Stimulated activated CD4-positive, alpha-beta T cell treated with anti-CD3 and anti-CD28 coated beads, Interleukin-15, amount 100 ng/mL, for 1 hour (primary cell): Measurements from ENCODE around the gene GLIPR2.

Experiments used
- DNase-seq, 2 donors: peaks; one replicate each; pipeline ENCODE4 v3.0.0-alpha.2; 2020; ENCODE audit warnings: low read depth in 1 of 2, low spot score in 1 of 2

The GLIPR2 gene

DNA sequence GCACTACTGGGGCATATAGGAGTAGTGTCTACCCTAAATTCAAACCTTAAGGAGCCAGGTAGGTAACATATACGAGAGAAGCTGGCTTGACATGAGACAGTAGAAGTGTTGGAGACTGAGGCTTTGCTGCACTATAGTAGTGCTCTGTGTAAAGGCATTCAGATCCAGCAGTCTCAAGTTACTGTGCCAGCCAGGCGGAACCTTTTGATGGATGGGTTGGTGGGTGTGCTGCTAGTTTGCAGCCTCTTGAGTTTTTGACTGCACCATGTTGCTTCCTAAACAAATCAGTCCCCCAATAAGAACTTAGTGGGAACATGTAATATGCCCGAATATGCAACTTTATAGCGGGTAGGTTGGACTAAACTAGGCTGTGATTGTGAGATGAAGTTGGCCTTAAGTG is 55.7 kb downstream of the GLIPR2 start:
- DNase-seq = no peak

DNA sequence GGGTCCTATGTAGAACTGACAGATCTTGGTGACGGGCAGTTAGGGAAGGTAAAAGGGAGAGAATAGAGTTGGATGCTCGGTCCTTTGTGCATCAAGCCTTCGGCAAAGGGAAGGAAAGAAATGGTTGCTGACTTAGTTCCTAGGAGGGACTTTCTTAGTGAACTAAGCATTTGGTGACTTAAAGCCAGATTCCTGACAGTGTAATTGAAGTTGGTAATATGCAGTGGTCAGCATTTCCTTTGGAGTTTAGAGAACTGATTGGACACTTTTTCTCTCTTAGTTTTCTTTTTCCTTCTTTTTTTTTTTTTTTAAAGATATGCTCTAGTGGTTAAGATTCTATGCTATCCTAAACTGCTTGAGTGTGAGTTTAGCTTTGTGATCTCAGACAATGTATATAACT is 56.5 kb downstream of the GLIPR2 start:
- no peak for DNase-seq

DNA sequence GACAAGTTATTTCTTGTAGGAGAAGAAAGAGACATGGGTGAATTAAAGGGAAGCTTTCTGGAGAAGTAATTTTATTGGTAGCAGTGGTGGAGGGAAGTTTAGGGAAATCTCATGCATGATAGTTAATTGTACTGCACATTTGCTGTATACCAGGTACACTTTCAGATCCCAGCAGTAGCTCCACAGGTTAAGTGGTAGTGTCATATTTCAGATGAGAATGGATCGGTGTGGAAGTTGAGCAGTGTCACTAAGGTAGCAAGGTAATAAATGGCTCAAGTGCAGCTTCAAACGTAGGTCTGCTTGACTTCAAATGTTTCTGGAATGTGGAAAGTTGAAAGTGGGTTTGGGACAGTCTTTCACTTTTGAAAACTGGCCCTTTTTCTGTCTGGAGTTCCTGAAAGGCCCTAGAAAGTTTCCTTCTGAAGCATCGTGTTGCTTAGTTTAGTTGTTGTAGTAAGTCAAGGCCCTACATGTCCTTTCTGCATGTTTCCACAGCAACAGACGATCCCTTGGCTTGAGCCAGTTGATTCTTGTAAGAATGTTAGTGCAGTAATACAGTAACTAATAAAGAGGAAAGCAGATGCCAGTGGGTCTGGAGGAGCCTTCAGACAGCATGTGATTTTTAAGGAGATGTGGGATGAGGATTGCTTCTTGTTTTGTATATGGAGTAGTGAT is 57.9 kb downstream of the GLIPR2 start:
- DNase-seq = no peak

DNA sequence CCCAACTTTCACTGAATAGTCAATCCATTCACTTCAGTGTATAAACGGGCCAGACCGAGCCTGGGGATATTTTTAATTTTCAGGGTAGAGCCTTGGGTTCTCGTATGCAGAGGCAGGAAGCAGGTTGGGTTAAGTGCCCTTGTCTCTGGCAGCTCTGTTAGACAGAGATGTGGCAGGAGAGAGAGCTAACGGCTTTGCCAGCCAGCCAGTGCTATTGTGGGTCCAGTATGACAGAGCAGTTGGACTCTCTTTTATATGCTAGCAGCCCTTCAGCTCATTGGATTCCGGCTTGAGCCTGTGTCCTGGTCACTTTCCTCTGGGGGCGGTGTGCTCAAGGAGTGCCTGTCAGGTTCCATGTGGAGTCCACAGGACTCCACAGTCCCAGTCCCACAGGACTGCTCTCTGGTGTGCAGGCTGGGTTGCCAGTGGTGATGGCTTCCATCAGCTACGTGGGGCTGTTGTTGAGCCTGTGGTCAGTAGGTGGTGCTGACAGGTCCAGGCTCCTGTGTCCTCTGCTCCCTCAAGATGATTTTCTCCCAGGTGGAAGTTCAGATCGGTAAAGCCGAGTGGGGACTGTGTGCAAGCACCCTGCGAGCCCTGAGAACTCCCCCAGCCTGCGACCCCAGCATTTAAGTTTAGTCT is 68.5 kb downstream of the GLIPR2 start:
- DNase-seq = no peak

DNA sequence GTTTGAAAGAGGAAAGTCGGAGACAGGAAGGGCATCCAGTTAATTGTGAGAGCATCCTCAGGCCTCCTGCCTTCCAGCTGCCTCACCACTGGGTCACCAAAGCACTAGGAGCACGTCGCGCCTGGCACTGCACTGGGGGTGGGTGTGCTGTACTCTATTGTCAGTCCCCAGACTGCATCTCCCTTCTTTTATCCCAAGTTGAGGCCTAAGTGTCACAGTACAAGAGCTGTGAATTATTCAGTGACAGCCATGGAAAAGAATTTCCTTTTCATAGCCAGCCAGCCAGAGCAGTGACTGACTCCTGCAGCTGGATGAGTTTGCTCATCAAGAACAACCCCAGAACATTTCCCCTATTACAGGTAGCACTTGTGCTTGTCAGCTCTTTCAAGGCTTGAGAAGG is 70.5 kb downstream of the GLIPR2 start:
- DNase-seq = no peak

DNA sequence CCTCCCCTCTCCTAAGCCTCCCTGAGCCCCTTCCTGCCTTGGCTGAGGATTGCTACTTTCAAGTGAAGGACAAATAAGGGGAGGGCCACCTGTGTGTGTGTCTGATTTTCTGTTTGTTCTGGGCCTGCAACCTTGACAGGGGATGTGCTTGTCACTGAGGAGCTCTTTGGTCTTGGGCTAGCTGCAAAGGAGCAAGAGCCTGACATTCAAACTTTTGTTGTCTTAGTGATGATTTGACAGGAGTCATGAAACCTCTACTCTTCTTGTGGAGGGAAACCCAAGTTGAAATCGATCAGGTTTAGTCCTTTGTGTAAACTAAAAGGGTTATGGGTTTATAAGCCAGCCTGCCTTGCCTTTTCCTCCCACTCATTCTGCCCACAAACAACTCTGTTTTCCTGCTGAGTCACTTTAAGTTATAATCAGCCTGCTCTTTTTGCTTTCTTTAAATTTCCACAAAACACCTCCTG is 71.0 kb downstream of the GLIPR2 start:
- DNase-seq = no peak

DNA sequence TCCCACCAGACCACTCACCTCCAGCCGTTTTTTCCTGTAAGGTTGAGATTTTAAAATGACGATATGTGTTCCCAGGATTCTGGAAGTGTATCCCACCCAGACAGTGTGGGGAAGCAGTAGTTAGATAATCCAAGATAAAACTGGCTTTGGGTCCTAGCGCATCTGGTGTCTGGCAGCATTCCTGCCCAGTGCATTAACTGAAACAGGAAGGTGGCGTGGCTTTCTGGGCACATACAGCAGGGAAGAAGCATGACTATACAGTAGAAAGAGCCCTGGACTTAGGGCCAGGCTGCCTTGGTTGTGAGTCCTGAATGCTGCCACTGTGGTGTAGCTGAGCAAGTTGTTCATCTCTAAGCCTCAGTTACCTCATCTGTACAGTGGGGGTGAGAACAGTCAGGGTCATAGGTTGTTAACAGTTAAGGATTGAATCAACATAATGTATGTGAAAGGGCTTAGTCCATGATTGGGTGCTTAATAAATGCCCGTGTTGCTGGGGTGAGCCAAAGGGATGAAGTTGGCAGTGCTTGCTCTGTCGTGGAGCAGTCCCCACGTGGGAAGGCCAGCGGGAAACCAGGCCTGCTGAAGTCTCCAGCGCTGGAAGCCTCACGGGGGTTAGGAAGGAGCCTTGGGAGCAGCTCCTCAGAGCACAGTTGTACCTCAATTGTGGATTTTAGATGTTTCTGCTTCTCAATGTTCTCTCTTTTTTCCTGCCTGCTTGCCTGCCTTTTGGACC is 72.2 kb downstream of the GLIPR2 start:
- no peak for DNase-seq

DNA sequence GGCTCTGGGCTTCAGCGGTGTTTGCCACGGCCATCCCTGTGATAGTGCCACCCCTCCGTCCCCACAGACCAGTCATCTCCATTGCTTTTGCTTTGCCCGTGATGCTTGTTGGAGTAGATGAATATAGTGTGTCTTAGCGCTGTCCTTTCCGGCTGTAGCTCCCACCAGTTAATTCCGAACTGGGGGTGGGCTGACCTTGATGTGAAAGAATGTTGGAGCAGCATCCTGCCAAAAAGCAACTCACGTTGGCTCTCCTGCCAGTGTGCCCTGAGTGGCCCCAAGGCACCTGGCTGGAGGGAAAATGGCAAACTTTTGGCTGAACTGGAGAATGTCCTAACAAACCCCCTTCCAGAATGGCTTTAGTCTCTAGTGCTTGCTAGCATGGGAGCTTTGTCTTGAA is 74.2 kb downstream of the GLIPR2 start:
- DNase-seq = no peak

DNA sequence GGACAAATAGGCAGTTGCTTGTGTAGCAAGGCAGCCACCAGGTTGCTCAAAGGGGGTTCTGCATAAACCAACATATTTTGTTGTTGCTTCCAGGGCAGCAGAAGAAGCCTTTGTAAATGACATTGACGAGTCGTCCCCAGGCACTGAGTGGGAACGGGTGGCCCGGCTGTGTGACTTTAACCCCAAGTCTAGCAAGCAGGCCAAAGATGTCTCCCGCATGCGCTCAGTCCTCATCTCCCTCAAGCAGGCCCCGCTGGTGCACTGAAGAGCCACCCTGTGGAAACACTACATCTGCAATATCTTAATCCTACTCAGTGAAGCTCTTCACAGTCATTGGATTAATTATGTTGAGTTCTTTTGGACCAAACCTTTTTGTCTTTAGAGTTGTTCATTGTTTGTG is 75.0 kb downstream of the GLIPR2 start:
- DNase-seq = no peak

DNA sequence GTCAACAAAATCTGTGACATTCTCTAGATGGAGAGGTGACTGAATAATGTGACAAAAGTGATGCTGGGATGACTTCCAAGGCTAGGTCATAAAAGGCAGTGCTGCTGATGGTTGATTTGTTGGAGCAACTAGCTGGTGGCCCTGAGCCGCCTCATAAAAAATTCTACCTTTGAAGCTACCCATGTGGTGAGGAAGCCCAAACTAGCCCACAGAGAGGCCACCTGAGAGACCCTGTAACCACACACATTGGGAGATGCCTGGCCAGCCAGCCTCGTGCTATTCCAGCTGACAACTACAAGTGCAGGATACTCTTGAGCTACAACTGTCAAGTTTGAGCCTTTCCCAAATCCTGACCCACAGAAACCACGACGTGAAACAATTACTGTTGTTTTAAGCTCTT is 76.9 kb downstream of the GLIPR2 start:
- DNase-seq = no peak
